Left ventricle myocardium inferior (tissue), 1 donor: Measurements from ENCODE around the gene KAT7. TPM values are rescaled to one million over a fixed set of nuclear protein-coding genes. Genes with fewer than 3 reads are reported as not detected.
A peak's percentile ranks its signal among the peaks of the same experiment; 100 is the strongest.

ENCODE experiments used
- DNase-seq: peaks from one replicate; pipeline ENCODE4 v3.0.0-alpha.2; 2020
- H3K27ac ChIP-seq: fragments of 200-600 bp; replicated peaks from 2 replicates; pipeline ENCODE4 v1.8.0; 2021
- H3K27me3 ChIP-seq: fragments of 200-600 bp; 2 replicates; pipeline ENCODE4 v1.8.0; 2021; ENCODE audit warnings: low read depth
- H3K36me3 ChIP-seq: fragments of 200-600 bp; 2 replicates; pipeline ENCODE4 v1.8.0; 2021
- H3K4me1 ChIP-seq: fragments of 200-600 bp; 2 replicates; pipeline ENCODE4 v1.8.0; 2021
- H3K4me3 ChIP-seq: fragments of 200-600 bp; 2 replicates; pipeline ENCODE4 v1.8.0; 2021; ENCODE audit warnings: mild to moderate bottlenecking, moderate library complexity
- H3K9me3 ChIP-seq: fragments of 200-600 bp; replicated peaks from 2 replicates; pipeline ENCODE4 v1.8.0; 2021
- CTCF ChIP-seq: fragments of 200-600 bp; IDR thresholded peaks from 2 replicates; pipeline ENCODE4 v1.8.0; 2021; ENCODE audit warnings: antibody characterized with exemption, mild to moderate bottlenecking, borderline replicate concordance
- intact Hi-C: fragments of 100-400 bp; cut with micrococcal nuclease; formaldehyde crosslinking; loops from one replicate; pipeline ENCODE4 v1.11.0; 2022
- total RNA-seq: library from RNA; stranded (reverse); fragmentation: NEBNext Ultra II Directional; extraction: Animal tissue kit (Norgen Biotek cat#: 25700); gene quantifications from one replicate; pipeline ENCODE4 v1.2.1, GENCODE V29; 2021
- donor health status: DM: no; HTN: yes; CAD: no; lungs with severe emphysema.

The KAT7 gene
- total RNA-seq, 1 donor from 2014 or later = 52.6 TPM

DNA sequence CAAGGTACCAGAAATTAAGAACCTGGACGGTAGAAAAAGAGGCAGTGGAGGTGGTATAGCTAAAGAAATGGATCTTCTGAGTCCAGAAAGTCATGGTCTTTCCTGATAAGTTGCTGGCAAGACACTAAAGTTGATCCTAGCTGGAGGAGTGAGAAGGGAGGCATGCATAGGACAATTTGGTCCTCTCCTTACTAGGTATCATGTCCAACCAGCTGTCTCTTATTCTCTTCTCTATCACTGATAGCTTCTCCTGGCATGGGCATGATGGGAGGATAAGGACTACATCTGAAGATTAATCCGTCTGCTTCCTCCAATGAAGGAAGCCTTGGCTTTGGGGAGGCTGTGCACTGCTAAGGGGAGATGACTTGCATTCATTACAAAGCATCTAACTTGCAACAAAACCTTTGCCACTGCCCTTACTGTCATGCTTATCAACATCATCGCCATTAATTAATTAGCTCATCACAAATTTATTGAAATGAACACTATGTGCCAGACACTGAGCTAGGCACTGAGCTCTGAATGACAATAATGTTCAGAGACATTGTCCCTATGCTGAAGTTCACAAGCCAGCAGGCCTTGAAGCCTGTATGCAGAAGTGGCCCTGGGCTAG lies 21.5 kb upstream of the KAT7 start:
- intact Hi-C loops = no loop called here
- peaks cover 27% of the 10 kb centered on the region for H3K4me1 ChIP-seq
- H3K36me3 ChIP-seq = no peaks in the 10 kb centered on the region
- no peaks in the 10 kb centered on the region for H3K27me3 ChIP-seq
- TF ChIP-seq CTCF = no peak
- H3K27ac ChIP-seq = no peak overlapping the region
- no peaks in the 10 kb centered on the region for H3K9me3 ChIP-seq
- no peak for DNase-seq
- no peak overlapping the region for H3K4me3 ChIP-seq

- H3K4me1 ChIP-seq = peaks cover 38% of the 10 kb centered on the region
- intact Hi-C loops = no loop called here
- DNase-seq = no peak
These were observed 12.8 kb upstream of the KAT7 start for GRCh38 chr17:49775546-49776260.

GRCh38 chr17:49776551-49777300 lies 11.8 kb upstream of the KAT7 start:
- Histone ChIP-seq H3K27ac (peak overlapping the region; percentile 55), H3K4me1 (peaks cover 38% of the 10 kb centered on the region), H3K4me3 (no peak overlapping the region), H3K27me3 (no peaks in the 10 kb centered on the region), H3K36me3 (no peaks in the 10 kb centered on the region), H3K9me3 (no peaks in the 10 kb centered on the region)
- no peak for DNase-seq
- intact Hi-C loops = no loop called here
- no peak for TF ChIP-seq CTCF

More at GRCh38 chr17:49775546-49776260, 12.8 kb upstream of the KAT7 start:
- H3K36me3 ChIP-seq = no peaks in the 10 kb centered on the region
- TF ChIP-seq CTCF = no peak
- no peak overlapping the region for H3K4me3 ChIP-seq
- H3K27ac ChIP-seq = peak overlapping the region; percentile 55
- no peaks in the 10 kb centered on the region for H3K27me3 ChIP-seq
- no peaks in the 10 kb centered on the region for H3K9me3 ChIP-seq

GRCh38 chr17:49777563-49777962 lies 10.9 kb upstream of the KAT7 start:
- Histone ChIP-seq H3K27me3 (no peaks in the 10 kb centered on the region), H3K4me3 (no peak overlapping the region), H3K9me3 (no peaks in the 10 kb centered on the region), H3K36me3 (no peaks in the 10 kb centered on the region), H3K4me1 (peaks cover 40% of the 10 kb centered on the region), H3K27ac (no peak overlapping the region)
- no peak for DNase-seq
- intact Hi-C loops = no loop called here
- TF ChIP-seq CTCF = no peak

DNA sequence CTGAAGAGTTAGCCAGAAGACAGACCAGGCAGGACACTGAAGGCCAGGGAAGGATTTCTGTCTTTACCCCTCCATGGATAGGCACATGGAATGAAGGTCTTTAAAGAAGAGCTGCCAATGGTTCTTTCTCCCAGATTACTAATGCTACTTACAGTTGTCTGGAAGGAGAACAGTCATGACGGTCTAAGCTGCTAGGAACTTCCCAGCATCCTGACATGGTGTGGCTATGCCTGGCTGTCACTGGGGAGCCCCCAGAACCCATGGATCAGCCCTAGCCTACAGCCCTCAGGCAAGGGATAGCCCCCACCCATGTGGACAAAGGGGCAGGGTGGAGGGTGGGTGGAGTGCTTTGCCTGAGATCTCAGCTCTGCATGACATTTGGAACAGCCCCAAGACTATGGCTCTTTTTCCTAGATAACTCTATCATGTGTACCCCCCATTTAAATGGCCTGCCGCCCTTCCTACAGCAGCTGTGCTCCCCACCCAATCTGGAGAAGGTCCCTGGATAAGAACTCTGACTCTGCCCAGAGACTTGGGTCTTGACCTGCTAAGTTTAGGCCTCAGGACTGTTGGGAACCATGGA lies 9.2 kb upstream of the KAT7 start:
- H3K4me3 ChIP-seq = no peak overlapping the region
- H3K9me3 ChIP-seq = no peaks in the 10 kb centered on the region
- intact Hi-C loops = no loop called here
- peak overlapping the region; percentile 21 for H3K27ac ChIP-seq
- H3K4me1 ChIP-seq = peaks cover 57% of the 10 kb centered on the region
- no peak for DNase-seq
- no peaks in the 10 kb centered on the region for H3K27me3 ChIP-seq
- no peaks in the 10 kb centered on the region for H3K36me3 ChIP-seq
- TF ChIP-seq CTCF = no peak
